Dermis blood vessel endothelial cell (primary cell): Measurements from ENCODE around the gene PNPLA8. TPM values are rescaled to one million over a fixed set of nuclear protein-coding genes. Genes with fewer than 3 reads are reported as not detected.
"Not testable (repeated sequence)": the region's sequence is repeated elsewhere in the genome, so short reads cannot be mapped to it uniquely, and the experiment has no call there.

Experiments used
- DNase-seq: peaks from one replicate; pipeline ENCODE4 v3.0.0; 2010
- total RNA-seq: library from RNA; depleted of rRNA; stranded (reverse); fragments of >200 nt; gene quantifications from 2 replicates; pipeline ENCODE4 v1.2.3, GENCODE V29; 2014

Gene PNPLA8
- total RNA-seq, 1 donor from 2014 or later, result 39.7 TPM

- peak; percentile 29 for DNase-seq
These were observed 57.7 kb downstream of the PNPLA8 start for GRCh38 chr7:108468246-108468645.

DNA sequence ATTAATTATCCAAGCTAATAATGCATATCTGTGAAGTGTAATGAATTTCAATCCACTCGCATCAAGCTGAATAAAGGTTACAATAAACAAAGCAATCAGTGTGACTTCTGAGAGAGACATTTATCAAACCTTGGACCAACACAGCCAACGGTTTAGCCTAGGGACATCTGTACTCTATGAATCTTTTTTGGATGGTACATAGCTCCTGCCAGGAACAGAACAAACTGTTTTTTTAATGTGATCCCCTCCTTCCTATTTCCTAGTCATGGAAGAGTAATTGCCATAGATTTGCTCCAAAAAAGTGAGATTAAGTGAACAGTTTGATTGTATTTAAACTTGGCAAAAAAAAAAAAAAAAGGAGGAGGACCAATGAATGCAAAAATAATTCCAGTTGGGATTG, 58.5 kb downstream of the PNPLA8 start:
- DNase-seq, result no peak

- DNase-seq, result not testable (repeated sequence)
These were observed 59.6 kb downstream of the PNPLA8 start for GRCh38 chr7:108466322-108466721.

DNA sequence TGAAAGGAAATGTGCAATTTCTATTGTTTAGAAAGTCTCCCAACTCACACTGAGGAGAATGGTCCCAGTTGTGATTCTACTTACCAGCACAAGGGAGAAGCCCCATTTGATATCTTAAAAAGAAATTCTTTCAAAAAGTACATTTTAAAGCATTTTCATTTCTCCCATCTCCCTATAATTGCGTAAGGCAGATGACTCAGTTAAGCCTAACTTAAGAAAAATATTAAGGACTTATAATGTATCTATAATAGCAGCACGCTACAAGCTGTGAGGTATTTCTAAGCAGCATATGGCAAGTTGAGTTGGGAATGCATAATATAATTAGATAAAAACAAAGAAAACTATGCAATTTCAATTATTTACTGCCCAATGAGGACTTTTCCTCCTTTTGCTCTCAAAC, 61.2 kb downstream of the PNPLA8 start:
- DNase-seq, result no peak

GRCh38 chr7:108463613-108464012, 62.3 kb downstream of the PNPLA8 start:
- no peak for DNase-seq

- DNase-seq, result no peak
These were observed 64.1 kb downstream of the PNPLA8 start for GRCh38 chr7:108461840-108462239.

DNA sequence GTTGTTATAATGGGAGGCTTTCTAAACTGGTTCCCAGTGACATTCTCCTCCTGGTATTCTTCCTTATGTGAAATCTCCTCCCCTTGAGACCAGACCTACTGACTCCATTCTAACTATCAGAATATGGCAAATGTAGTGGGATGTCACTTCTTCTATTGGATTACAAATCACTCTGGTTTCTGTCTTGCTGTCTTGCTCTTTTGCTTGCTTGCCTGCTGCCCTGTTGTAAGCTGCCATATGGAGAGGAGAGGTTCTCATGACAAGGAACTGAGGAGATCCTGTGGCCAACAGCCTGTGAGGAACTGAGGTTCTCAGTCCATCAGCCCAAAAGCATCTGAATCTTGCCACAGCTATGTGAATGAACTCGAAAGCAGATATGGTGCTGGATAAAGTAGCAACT, 65.0 kb downstream of the PNPLA8 start:
- no peak for DNase-seq

- DNase-seq, result peak; percentile 69
These were observed 65.9 kb downstream of the PNPLA8 start for GRCh38 chr7:108459922-108460551.

DNA sequence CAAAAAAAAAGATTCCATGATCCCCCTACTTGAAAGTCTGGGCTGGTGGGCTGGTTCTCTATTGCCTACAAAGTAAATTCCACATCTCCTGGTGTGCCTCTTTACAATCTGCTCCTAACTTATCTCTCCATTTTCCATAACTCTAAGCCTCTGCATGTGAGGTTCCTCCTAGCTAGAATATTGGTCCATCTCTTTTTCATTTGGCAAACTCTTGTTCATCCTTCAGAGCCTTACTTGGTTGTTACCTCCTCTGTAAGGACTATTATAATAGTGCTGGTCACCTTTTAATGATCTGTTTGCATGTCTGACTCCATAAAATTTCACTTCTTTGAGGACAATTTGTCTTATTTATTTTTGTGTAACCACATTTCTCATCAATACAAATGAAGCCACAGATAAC, 68.1 kb downstream of the PNPLA8 start:
- no peak for DNase-seq

GRCh38 chr7:108456845-108457540, 68.9 kb downstream of the PNPLA8 start:
- peak; percentile 15 for DNase-seq

- peak; percentile 77 for DNase-seq
These were observed 69.8 kb downstream of the PNPLA8 start, which contains the start of gene NRCAM for GRCh38 chr7:108455998-108456677. Gene NRCAM (minus strand): TSS chr7:108456436. CDS start chr7:108240064, 216,372 bp downstream.

GRCh38 chr7:108455551-108455997, 70.4 kb downstream of the PNPLA8 start:
- no peak for DNase-seq

DNA sequence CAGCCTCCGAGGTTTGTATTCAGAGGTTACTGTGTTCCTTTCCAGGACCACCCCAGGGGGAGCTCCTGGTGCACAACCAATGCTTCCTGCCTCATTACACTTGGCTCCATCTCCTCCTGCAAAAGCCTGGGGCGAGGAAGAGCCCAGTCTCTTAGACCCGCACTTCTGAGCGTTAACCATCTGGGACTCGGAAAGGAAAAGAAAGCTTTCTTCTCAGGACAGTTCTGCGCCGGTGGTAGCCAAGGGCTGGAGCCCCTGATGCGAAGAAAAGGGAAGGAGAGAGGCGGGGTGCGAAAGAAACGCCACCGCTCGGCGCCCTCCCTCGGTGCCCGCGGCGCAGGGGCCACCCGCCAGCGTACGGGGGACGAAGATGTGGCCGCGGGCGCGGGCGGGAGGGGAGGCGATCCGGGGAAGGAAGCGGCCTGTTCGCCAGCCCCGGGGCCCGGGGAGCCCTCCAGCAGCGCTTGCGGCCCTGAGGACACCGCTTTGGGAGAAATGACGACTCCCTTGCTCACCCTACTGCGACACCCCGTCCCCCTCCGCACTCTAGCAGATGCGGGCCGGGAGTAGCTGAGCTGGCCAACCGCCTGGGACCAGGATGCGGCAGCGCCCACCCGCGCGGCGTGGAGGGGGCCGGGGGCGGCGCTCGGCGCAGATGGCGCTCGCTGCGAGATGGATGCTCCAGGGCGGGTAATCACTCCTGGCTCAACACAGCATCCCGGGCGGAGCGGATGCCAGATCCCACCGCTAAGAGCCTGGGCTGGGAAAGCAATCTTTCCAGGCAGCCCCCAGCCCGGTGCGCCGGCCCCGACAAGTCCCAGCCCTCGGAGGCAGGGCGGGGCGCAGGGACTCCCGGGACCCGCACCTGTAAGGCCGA, 71.0 kb downstream of the PNPLA8 start:
- DNase-seq, result peak; percentile 67

DNA sequence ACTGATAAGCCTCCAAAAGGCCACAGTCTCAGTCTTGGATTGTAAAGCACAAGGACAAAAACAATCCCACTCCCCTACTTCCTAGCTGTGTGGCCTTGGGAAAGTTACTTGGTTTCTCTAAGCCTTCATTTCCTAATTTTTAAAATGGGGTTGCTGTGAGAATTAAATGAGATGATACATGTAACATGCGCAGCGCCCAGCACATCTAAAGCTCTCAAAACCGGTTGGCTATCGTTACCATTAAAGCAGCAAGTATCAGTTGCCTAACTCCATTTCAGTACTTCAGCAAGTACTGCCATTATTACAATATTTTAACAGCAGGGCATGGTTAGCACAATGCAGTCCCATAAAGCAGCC, 71.6 kb downstream of the PNPLA8 start:
- no peak for DNase-seq

- DNase-seq, result no peak
These were observed 72.6 kb downstream of the PNPLA8 start for GRCh38 chr7:108453320-108453719.

DNA sequence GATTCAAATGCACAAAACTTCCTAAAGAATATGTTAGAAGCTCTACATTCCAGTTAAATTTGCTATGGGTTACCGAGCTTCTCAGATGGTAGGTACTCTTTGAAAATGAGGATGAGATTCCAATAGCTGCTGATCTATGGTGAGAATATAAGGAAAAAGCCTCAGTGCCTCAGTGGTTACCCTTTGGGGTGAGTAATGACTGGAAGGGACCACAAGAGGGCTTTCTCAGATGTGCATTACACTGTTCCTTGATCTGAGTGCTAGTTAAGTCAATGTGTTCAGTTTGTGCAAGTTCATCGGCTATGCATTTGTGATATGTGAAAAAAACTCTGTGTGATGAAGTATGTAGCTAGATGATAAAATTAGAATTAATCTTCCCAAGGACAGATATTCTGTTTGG, 73.2 kb downstream of the PNPLA8 start:
- DNase-seq, result peak; percentile 77

DNA sequence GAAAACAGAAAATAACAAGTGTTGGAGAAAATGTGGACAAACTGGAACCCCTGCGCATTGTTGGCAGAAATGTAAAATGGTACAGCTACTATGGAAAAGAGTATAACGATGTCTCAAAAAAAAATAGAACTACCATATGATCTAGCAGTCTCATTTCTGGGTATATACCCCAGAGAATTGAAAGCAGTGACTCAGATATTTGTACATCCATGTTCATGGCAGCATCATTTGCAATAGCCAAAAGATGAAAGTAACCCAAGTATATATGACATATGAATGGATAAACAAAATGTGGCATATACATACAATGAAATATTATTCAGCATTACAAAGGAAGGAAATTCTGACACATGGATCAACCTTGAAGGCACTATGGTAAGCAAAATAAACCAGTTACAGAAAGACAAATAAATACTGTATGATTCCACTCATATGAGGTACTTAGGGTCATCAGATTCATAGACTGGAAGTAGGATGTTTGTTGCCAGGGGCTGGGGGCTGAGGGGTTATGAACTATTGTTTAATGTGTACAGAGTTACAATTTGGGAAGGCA, 74.6 kb downstream of the PNPLA8 start:
- DNase-seq, result peak; percentile 45

DNA sequence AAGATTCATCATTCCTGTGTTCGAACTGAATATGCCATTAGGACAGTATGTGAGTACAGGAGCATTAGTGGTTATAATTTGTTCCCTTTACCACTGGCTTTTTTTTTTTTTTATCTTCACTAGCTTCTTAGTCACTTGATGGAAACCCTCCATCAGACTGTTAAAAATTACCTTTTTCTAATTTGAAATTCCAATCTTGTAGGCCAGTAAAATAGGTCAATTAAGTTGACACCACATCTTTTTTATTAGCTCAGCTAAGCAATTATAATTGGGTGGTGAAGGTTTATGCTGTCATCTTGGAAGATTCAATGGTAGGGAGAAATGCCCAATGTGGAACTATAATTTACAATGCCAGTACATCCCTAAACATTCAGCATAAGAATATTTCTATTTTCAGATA, 75.8 kb downstream of the PNPLA8 start:
- no peak for DNase-seq

GRCh38 chr7:108449521-108449920, 76.4 kb downstream of the PNPLA8 start:
- DNase-seq, result no peak

- DNase-seq, result no peak
These were observed 77.1 kb downstream of the PNPLA8 start for GRCh38 chr7:108448584-108449505.

GRCh38 chr7:108442039-108442568, 83.8 kb downstream of the PNPLA8 start:
- peak; percentile 71 for DNase-seq
